ENCODE measurements around the gene ZBTB7C.

Gene ZBTB7C

GRCh38 chr18:48218285-48219022 is 190.7 kb downstream of the ZBTB7C start:
- H3K9ac ChIP-seq (ENCODE audit: insufficient read length, low read depth) = no peak overlapping the region
- H3K4me3 ChIP-seq (ENCODE audit: insufficient read length, low read depth) = no peak overlapping the region
- no peaks in the 10 kb centered on the region for H3K4me1 ChIP-seq (ENCODE audit: insufficient read depth, insufficient read length)
- TF ChIP-seq SUZ12 (IDR thresholded peaks at IDR 0.05; ENCODE audit: extremely low read depth, insufficient read depth, insufficient read length) = no peak
- no peak for TF ChIP-seq ZNF274 (IDR thresholded peaks at IDR 0.05; ENCODE audit: low read depth, low read length)
- TF ChIP-seq YY1 (IDR thresholded peaks at IDR 0.05; ENCODE audit: insufficient read depth, insufficient read length) = no peak
- H3K36me3 ChIP-seq (ENCODE audit: insufficient read depth, insufficient read length, low read length) = no peaks in the 10 kb centered on the region
- peaks cover 6% of the 10 kb centered on the region for H3K9me3 ChIP-seq (ENCODE audit: insufficient read depth, low read length)
- DNase-seq (ENCODE audit: low read depth, low spot score) = no peak
- H3K27me3 ChIP-seq (ENCODE audit: insufficient read depth, insufficient read length) = peaks cover 11% of the 10 kb centered on the region

- Histone ChIP-seq H3K4me3 (ENCODE audit: insufficient read length, low read depth) (no peak overlapping the region), H3K9ac (ENCODE audit: insufficient read length, low read depth) (no peak overlapping the region), H3K9me3 (ENCODE audit: insufficient read depth, low read length) (peaks cover 14% of the 10 kb centered on the region), H3K4me1 (ENCODE audit: insufficient read depth, insufficient read length) (no peaks in the 10 kb centered on the region), H3K36me3 (ENCODE audit: insufficient read depth, insufficient read length, low read length) (no peaks in the 10 kb centered on the region), H3K27me3 (ENCODE audit: insufficient read depth, insufficient read length) (peaks cover 5% of the 10 kb centered on the region)
- no peak for DNase-seq (ENCODE audit: low read depth, low spot score)
- TF ChIP-seq ZNF274 (IDR thresholded peaks at IDR 0.05; ENCODE audit: low read depth, low read length) (no peak), YY1 (IDR thresholded peaks at IDR 0.05; ENCODE audit: insufficient read depth, insufficient read length) (no peak), SUZ12 (IDR thresholded peaks at IDR 0.05; ENCODE audit: extremely low read depth, insufficient read depth, insufficient read length) (no peak)
Measured at GRCh38 chr18:48217258-48218250, 191.6 kb downstream of the ZBTB7C start.

- Histone ChIP-seq H3K9ac (ENCODE audit: insufficient read length, low read depth) (no peak overlapping the region), H3K4me3 (ENCODE audit: insufficient read length, low read depth) (no peak overlapping the region), H3K4me1 (ENCODE audit: insufficient read depth, insufficient read length) (no peaks in the 10 kb centered on the region), H3K9me3 (ENCODE audit: insufficient read depth, low read length) (peaks cover 14% of the 10 kb centered on the region), H3K27me3 (ENCODE audit: insufficient read depth, insufficient read length) (peaks cover 2% of the 10 kb centered on the region), H3K36me3 (ENCODE audit: insufficient read depth, insufficient read length, low read length) (no peaks in the 10 kb centered on the region)
- TF ChIP-seq SUZ12 (IDR thresholded peaks at IDR 0.05; ENCODE audit: extremely low read depth, insufficient read depth, insufficient read length) (no peak), ZNF274 (IDR thresholded peaks at IDR 0.05; ENCODE audit: low read depth, low read length) (no peak), YY1 (IDR thresholded peaks at IDR 0.05; ENCODE audit: insufficient read depth, insufficient read length) (no peak)
- DNase-seq (ENCODE audit: low read depth, low spot score) = no peak
Measured at GRCh38 chr18:48216639-48217257, 192.4 kb downstream of the ZBTB7C start.

GRCh38 chr18:48215876-48216638 is 193.1 kb downstream of the ZBTB7C start:
- H3K4me1 ChIP-seq (ENCODE audit: insufficient read depth, insufficient read length) = no peaks in the 10 kb centered on the region
- TF ChIP-seq YY1 (IDR thresholded peaks at IDR 0.05; ENCODE audit: insufficient read depth, insufficient read length) (no peak), ZNF274 (IDR thresholded peaks at IDR 0.05; ENCODE audit: low read depth, low read length) (no peak), SUZ12 (IDR thresholded peaks at IDR 0.05; ENCODE audit: extremely low read depth, insufficient read depth, insufficient read length) (no peak)
- no peak for DNase-seq (ENCODE audit: low read depth, low spot score)

GRCh38 chr18:48213791-48214190 is 195.4 kb downstream of the ZBTB7C start:
- no peaks in the 10 kb centered on the region for H3K36me3 ChIP-seq (ENCODE audit: insufficient read depth, insufficient read length, low read length)
- no peak for DNase-seq (ENCODE audit: low read depth, low spot score)
- peaks cover 14% of the 10 kb centered on the region for H3K9me3 ChIP-seq (ENCODE audit: insufficient read depth, low read length)
- H3K9ac ChIP-seq (ENCODE audit: insufficient read length, low read depth) = no peak overlapping the region
- no peak overlapping the region for H3K4me3 ChIP-seq (ENCODE audit: insufficient read length, low read depth)
- H3K4me1 ChIP-seq (ENCODE audit: insufficient read depth, insufficient read length) = no peaks in the 10 kb centered on the region
- H3K27me3 ChIP-seq (ENCODE audit: insufficient read depth, insufficient read length) = no peaks in the 10 kb centered on the region
- TF ChIP-seq SUZ12 (IDR thresholded peaks at IDR 0.05; ENCODE audit: extremely low read depth, insufficient read depth, insufficient read length) (no peak), YY1 (IDR thresholded peaks at IDR 0.05; ENCODE audit: insufficient read depth, insufficient read length) (no peak), ZNF274 (IDR thresholded peaks at IDR 0.05; ENCODE audit: low read depth, low read length) (no peak)

More at GRCh38 chr18:48215876-48216638, 193.1 kb downstream of the ZBTB7C start:
- Histone ChIP-seq H3K27me3 (ENCODE audit: insufficient read depth, insufficient read length) (no peaks in the 10 kb centered on the region), H3K9me3 (ENCODE audit: insufficient read depth, low read length) (peaks cover 14% of the 10 kb centered on the region), H3K9ac (ENCODE audit: insufficient read length, low read depth) (no peak overlapping the region), H3K36me3 (ENCODE audit: insufficient read depth, insufficient read length, low read length) (no peaks in the 10 kb centered on the region), H3K4me3 (ENCODE audit: insufficient read length, low read depth) (no peak overlapping the region)

GRCh38 chr18:48208432-48209140 is 200.6 kb downstream of the ZBTB7C start:
- no peaks in the 10 kb centered on the region for H3K36me3 ChIP-seq (ENCODE audit: insufficient read depth, insufficient read length, low read length)
- H3K4me3 ChIP-seq (ENCODE audit: insufficient read length, low read depth) = no peak overlapping the region
- peaks cover 9% of the 10 kb centered on the region for H3K9me3 ChIP-seq (ENCODE audit: insufficient read depth, low read length)
- no peak for DNase-seq (ENCODE audit: low read depth, low spot score)
- no peaks in the 10 kb centered on the region for H3K4me1 ChIP-seq (ENCODE audit: insufficient read depth, insufficient read length)
- no peaks in the 10 kb centered on the region for H3K27me3 ChIP-seq (ENCODE audit: insufficient read depth, insufficient read length)
- no peak overlapping the region for H3K9ac ChIP-seq (ENCODE audit: insufficient read length, low read depth)
- TF ChIP-seq SUZ12 (IDR thresholded peaks at IDR 0.05; ENCODE audit: extremely low read depth, insufficient read depth, insufficient read length) = no peak
- no peak for TF ChIP-seq YY1 (IDR thresholded peaks at IDR 0.05; ENCODE audit: insufficient read depth, insufficient read length)
- TF ChIP-seq ZNF274 (IDR thresholded peaks at IDR 0.05; ENCODE audit: low read depth, low read length) = no peak

All from NT2/D1 (cell line).